Thyroid gland (tissue), 4 donors: Measurements from ENCODE around the gene MTIF3.

ENCODE experiments used
- POLR2A ChIP-seq, 2 donors: fragments of 450-650 bp; IDR thresholded peaks; one replicate each; pipeline ENCODE4 v1.6.1; 2017; ENCODE audit warnings: antibody characterized with exemption in 2 of 2, mild to moderate bottlenecking in 2 of 2, moderate library complexity in 1 of 2
- TF ChIP-seq, protein P1 (sequence below), 6 experiments: fragments of 200-600 bp in 3 of 6; fragments of 450-650 bp in 3 of 6; sonication (generic) in 3 of 6; IDR thresholded peaks; one replicate each; pipeline ENCODE4 v1.5.1; 2016 to 2019; ENCODE audit warnings: antibody characterized with exemption in 6 of 6, mild to moderate bottlenecking in 2 of 6, inconsistent platforms in 1 of 6, moderate library complexity in 1 of 6

DNA sequence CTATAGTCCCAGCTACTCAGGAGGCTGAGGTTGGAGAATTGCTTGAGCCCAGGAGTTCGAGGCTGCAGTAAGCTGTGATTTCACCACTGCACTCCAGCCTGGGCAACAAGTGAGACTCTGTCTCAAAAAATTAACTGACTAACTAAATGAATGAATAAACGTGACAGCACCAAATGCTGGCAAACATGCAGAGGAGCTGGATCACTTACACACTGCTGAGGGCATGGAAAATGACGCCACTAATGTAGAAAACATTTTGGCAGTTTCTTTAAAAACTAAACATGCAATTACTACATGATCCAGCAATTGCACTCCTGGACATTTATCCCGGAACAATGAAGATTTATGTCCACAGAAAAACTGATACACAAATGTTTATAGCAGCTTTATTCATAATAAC, 57.3 kb downstream of the MTIF3 start:
- TF ChIP-seq, protein P1, sequence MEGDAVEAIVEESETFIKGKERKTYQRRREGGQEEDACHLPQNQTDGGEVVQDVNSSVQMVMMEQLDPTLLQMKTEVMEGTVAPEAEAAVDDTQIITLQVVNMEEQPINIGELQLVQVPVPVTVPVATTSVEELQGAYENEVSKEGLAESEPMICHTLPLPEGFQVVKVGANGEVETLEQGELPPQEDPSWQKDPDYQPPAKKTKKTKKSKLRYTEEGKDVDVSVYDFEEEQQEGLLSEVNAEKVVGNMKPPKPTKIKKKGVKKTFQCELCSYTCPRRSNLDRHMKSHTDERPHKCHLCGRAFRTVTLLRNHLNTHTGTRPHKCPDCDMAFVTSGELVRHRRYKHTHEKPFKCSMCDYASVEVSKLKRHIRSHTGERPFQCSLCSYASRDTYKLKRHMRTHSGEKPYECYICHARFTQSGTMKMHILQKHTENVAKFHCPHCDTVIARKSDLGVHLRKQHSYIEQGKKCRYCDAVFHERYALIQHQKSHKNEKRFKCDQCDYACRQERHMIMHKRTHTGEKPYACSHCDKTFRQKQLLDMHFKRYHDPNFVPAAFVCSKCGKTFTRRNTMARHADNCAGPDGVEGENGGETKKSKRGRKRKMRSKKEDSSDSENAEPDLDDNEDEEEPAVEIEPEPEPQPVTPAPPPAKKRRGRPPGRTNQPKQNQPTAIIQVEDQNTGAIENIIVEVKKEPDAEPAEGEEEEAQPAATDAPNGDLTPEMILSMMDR (IDR thresholded peaks at IDR 0.05), result no peak
- no peak for TF ChIP-seq POLR2A (IDR thresholded peaks at IDR 0.05)
